Breast epithelium (tissue), 4 donors: ENCODE measurements around the gene PARVB. TPM values are rescaled to one million over a fixed set of nuclear protein-coding genes. Genes with fewer than 3 reads are reported as not detected.

Source experiments
- DNase-seq, 2 donors: peaks; one replicate each; pipeline ENCODE4 v3.0.0-alpha.2; 2019; ENCODE audit warnings: low spot score in 2 of 2
- H3K27ac ChIP-seq, 2 donors: fragments of 200-600 bp; sonication (generic) in 1 of 2; one replicate each; pipeline ENCODE4 v1.5.1; 2016 to 2019; ENCODE audit warnings: mild to moderate bottlenecking in 1 of 2
- H3K27me3 ChIP-seq, 2 donors: fragments of 200-600 bp; sonication (generic) in 1 of 2; one replicate each; pipeline versions ENCODE4 v1.5.1 to v1.6.0; 2017 to 2019; ENCODE audit warnings: control low read depth in 1 of 2, mild to moderate bottlenecking in 1 of 2
- H3K36me3 ChIP-seq: fragments of 200-600 bp; one replicate; pipeline ENCODE4 v1.5.1; 2019
- H3K4me1 ChIP-seq, 2 donors: fragments of 200-600 bp; sonication (generic); one replicate each; pipeline ENCODE4 v1.5.1; 2016 to 2019; ENCODE audit warnings: control low read depth in 1 of 2
- H3K4me3 ChIP-seq, 3 donors: fragments of 200-600 bp; sonication (generic); 1 replicate in 2 of 3; 2 replicates in 1 of 3; pipeline ENCODE4 v1.5.1; 2016 to 2019; ENCODE audit warnings: mild to moderate bottlenecking in 3 of 3, moderate library complexity in 2 of 3
- H3K9me3 ChIP-seq, 2 donors: fragments of 200-600 bp; sonication (generic) in 1 of 2; one replicate each; pipeline ENCODE4 v1.5.1; 2016 to 2019; ENCODE audit warnings: control low read depth in 1 of 2
- POLR2A ChIP-seq: fragments of 450-650 bp; IDR thresholded peaks from one replicate; pipeline ENCODE4 v1.6.1; 2016; ENCODE audit warnings: antibody characterized with exemption, mild to moderate bottlenecking, moderate library complexity
- POLR2AphosphoS5 ChIP-seq, 3 donors: sonication (generic); formaldehyde crosslinking; IDR thresholded peaks; one replicate each; pipeline ENCODE4 v1.6.1; 2017; ENCODE audit warnings: antibody characterized with exemption in 3 of 3
- intact Hi-C: fragments of 100-400 bp; cut with DNase I; formaldehyde crosslinking; loops from one replicate; pipeline ENCODE4 v1.15.1; 2023; ENCODE audit warnings: low total_unique reads
- total RNA-seq, 3 donors: library from RNA; depleted of rRNA; stranded (reverse); fragments of >200 nt; gene quantifications; one replicate each; pipeline ENCODE4 v1.1.0, GENCODE V29; 2016
- TF ChIP-seq, protein P1 (sequence below), 3 donors: fragments of 450-650 bp; IDR thresholded peaks; one replicate each; pipeline ENCODE4 v1.5.1; 2016 to 2017; ENCODE audit warnings: antibody characterized with exemption in 3 of 3, mild to moderate bottlenecking in 3 of 3, moderate library complexity in 3 of 3

PARVB gene
- total RNA-seq, 3 donors from 2014 or later: 12.3 to 57.6 (median 21.6) TPM

DNA sequence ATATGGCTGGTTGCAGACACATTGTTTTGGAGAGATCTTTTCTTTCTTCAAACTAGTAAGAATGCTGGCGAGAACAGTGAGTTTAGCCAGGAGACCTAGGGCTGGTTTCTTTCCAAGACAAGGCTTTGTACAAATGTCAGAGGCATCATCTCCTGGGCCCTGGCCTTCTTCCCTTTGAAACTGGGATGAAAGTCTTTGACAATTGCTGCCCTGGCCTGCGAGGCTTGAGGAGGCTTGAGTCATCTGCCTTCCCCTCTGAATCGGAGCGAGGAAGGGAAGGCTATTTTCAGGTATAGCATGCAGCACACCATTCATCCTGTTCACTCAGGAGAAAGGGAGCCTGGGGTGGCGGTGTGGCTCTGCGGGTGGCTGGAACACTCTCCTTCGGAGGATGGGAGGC, 135.1 kb downstream of the PARVB start:
- TF ChIP-seq, protein P1, sequence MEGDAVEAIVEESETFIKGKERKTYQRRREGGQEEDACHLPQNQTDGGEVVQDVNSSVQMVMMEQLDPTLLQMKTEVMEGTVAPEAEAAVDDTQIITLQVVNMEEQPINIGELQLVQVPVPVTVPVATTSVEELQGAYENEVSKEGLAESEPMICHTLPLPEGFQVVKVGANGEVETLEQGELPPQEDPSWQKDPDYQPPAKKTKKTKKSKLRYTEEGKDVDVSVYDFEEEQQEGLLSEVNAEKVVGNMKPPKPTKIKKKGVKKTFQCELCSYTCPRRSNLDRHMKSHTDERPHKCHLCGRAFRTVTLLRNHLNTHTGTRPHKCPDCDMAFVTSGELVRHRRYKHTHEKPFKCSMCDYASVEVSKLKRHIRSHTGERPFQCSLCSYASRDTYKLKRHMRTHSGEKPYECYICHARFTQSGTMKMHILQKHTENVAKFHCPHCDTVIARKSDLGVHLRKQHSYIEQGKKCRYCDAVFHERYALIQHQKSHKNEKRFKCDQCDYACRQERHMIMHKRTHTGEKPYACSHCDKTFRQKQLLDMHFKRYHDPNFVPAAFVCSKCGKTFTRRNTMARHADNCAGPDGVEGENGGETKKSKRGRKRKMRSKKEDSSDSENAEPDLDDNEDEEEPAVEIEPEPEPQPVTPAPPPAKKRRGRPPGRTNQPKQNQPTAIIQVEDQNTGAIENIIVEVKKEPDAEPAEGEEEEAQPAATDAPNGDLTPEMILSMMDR (IDR thresholded peaks at IDR 0.05): no peak
- no peak for TF ChIP-seq POLR2AphosphoS5 (IDR thresholded peaks at IDR 0.05)
- TF ChIP-seq POLR2A: no peak
- H3K4me3 ChIP-seq: no peak overlapping the region
- H3K27me3 ChIP-seq: no peaks in the 10 kb centered on the region
- no peaks in the 10 kb centered on the region for H3K36me3 ChIP-seq
- H3K4me1 ChIP-seq: no peaks in the 10 kb centered on the region
- intact Hi-C loops: no loop called here
- H3K9me3 ChIP-seq: no peaks in the 10 kb centered on the region
- no peak for DNase-seq
- H3K27ac ChIP-seq: no peak overlapping the region

GRCh38 chr22:44159811-44160210, 135.7 kb downstream of the PARVB start:
- Histone ChIP-seq H3K4me1 (no peaks in the 10 kb centered on the region), H3K36me3 (no peaks in the 10 kb centered on the region), H3K4me3 (no peak overlapping the region), H3K27me3 (no peaks in the 10 kb centered on the region), H3K9me3 (no peaks in the 10 kb centered on the region), H3K27ac (no peak overlapping the region)
- intact Hi-C loops: no loop called here
- TF ChIP-seq, protein P1 (IDR thresholded peaks at IDR 0.05): no peak
- TF ChIP-seq POLR2A: no peak
- TF ChIP-seq POLR2AphosphoS5 (IDR thresholded peaks at IDR 0.05): no peak
- DNase-seq: no peak

DNA sequence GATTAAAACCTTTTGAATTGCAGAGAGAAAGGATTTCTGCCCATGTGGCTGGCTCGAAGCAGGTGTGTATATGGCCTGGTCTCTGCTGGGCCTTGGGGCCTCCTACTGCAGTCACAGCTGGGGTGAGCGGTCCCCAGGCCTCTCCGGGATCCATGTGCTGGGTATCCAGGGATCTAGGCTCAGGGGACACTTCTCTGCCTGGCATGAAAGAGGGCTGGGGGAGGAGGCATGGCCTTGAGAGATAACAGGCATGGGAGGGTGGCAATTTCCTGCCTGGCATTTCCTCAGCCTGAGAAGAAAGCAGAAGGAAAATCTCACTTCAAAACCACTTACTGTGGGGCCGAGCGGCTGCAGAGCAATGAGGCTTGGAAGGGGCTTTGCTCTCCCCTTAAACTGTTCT, 136.3 kb downstream of the PARVB start:
- TF ChIP-seq POLR2AphosphoS5 (IDR thresholded peaks at IDR 0.05) (no peak), POLR2A (no peak)
- TF ChIP-seq, protein P1 (IDR thresholded peaks at IDR 0.05): no peak
- Histone ChIP-seq H3K9me3 (no peaks in the 10 kb centered on the region), H3K27ac (no peak overlapping the region), H3K27me3 (no peaks in the 10 kb centered on the region), H3K4me3 (no peak overlapping the region), H3K36me3 (no peaks in the 10 kb centered on the region), H3K4me1 (no peaks in the 10 kb centered on the region)
- DNase-seq: no peak
- intact Hi-C loops: no loop called here

- no peaks in the 10 kb centered on the region for H3K4me1 ChIP-seq
- no peak for DNase-seq
- H3K27me3 ChIP-seq: no peaks in the 10 kb centered on the region
- H3K9me3 ChIP-seq: no peaks in the 10 kb centered on the region
- no peak for TF ChIP-seq POLR2AphosphoS5 (IDR thresholded peaks at IDR 0.05)
- TF ChIP-seq POLR2A: no peak
- TF ChIP-seq, protein P1 (IDR thresholded peaks at IDR 0.05): no peak
- no peak overlapping the region for H3K4me3 ChIP-seq
- H3K27ac ChIP-seq: no peak overlapping the region
- intact Hi-C loops: no loop called here
- no peaks in the 10 kb centered on the region for H3K36me3 ChIP-seq
Measured at GRCh38 chr22:44161673-44162072, 137.6 kb downstream of the PARVB start.

DNA sequence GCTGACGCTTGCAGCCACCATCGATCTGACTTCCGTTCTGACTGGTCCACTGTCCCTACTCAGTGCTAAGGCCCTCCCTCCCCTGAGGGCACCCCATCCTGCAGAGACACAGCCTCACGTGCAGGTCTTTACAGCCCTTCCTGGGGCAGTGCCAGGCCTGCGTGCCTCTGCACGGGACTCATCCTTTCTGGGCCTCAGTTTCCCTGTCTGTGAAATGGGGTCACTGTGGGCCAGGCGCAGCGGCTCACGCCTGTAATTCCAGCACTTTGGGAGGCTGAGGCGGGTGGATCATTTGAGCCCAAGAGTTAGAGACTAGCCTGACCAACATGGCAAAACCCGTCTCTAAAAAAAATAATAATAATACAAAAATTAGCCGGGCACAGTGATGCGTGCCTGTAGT, 138.9 kb downstream of the PARVB start:
- H3K4me1 ChIP-seq: no peaks in the 10 kb centered on the region
- intact Hi-C loops: no loop called here
- no peaks in the 10 kb centered on the region for H3K9me3 ChIP-seq
- no peaks in the 10 kb centered on the region for H3K27me3 ChIP-seq
- H3K36me3 ChIP-seq: no peaks in the 10 kb centered on the region
- DNase-seq: no peak
- H3K27ac ChIP-seq: no peak overlapping the region
- no peak overlapping the region for H3K4me3 ChIP-seq
- TF ChIP-seq, protein P1 (IDR thresholded peaks at IDR 0.05): no peak
- no peak for TF ChIP-seq POLR2A
- no peak for TF ChIP-seq POLR2AphosphoS5 (IDR thresholded peaks at IDR 0.05)
